GM10266 (cell line): Measurements from ENCODE around the gene CCDC102A.

ENCODE experiments used
- DNase-seq: peaks from one replicate; pipeline ENCODE4 v3.0.0; 2012; ENCODE audit errors: extremely low spot score
- CTCF ChIP-seq: IDR thresholded peaks from 2 replicates; pipeline ENCODE4 v1.5.1; 2012; ENCODE audit warnings: mild to moderate bottlenecking, low read depth; ENCODE audit not compliant: control insufficient read depth, insufficient read depth; ENCODE audit errors: missing control alignments

CCDC102A gene

GRCh38 chr16:57470711-57471110, 65.7 kb downstream of the CCDC102A start:
- no peak for DNase-seq
- no peak for TF ChIP-seq CTCF

GRCh38 chr16:57469917-57470470, 66.4 kb downstream of the CCDC102A start:
- TF ChIP-seq CTCF: no peak
- DNase-seq: no peak

- no peak for TF ChIP-seq CTCF
- DNase-seq: no peak
These were observed 67.3 kb downstream of the CCDC102A start for GRCh38 chr16:57469046-57469445.

- no peak for TF ChIP-seq CTCF
- no peak for DNase-seq
These were observed 68.0 kb downstream of the CCDC102A start for GRCh38 chr16:57468346-57468745.

- DNase-seq: no peak
- TF ChIP-seq CTCF: no peak
These were observed 71.8 kb downstream of the CCDC102A start for GRCh38 chr16:57464523-57464922.

- DNase-seq: no peak
These were observed 73.4 kb downstream of the CCDC102A start for GRCh38 chr16:57462978-57463362.

More at GRCh38 chr16:57462978-57463362, 73.4 kb downstream of the CCDC102A start:
- TF ChIP-seq CTCF: no peak
